Mesenchymal stem cell (in vitro differentiated cells and primary cell): ENCODE results near the gene DNAH2.

Source experiments
- DNase-seq: peaks from one replicate; pipeline ENCODE4 v3.0.0-alpha.2; 2013
- H2AFZ ChIP-seq: one replicate; pipeline ENCODE4 v1.6.1; 2013; ENCODE audit warnings: low read depth, mild to moderate bottlenecking, control low read depth, inconsistent platforms, low read length, moderate library complexity
- H2AK5ac ChIP-seq: 2 replicates; pipeline ENCODE4 v1.6.1; 2013; ENCODE audit warnings: low read length, moderate library complexity, mild to moderate bottlenecking, inconsistent platforms; ENCODE audit not compliant: severe bottlenecking
- H2BK120ac ChIP-seq: one replicate; pipeline ENCODE4 v1.6.1; 2013; ENCODE audit warnings: low read depth, mild to moderate bottlenecking, inconsistent platforms, low read length, moderate library complexity
- H2BK12ac ChIP-seq, 2 experiments: one replicate each; pipeline ENCODE4 v1.6.1; 2013; ENCODE audit warnings: inconsistent platforms in 2 of 2, low read length in 2 of 2, mild to moderate bottlenecking in 2 of 2, moderate library complexity in 2 of 2, control low read depth in 1 of 2
- H2BK15ac ChIP-seq: one replicate; pipeline ENCODE4 v1.6.1; 2013; ENCODE audit warnings: mild to moderate bottlenecking, low read depth, inconsistent platforms; ENCODE audit not compliant: poor library complexity, severe bottlenecking
- H2BK5ac ChIP-seq: 2 replicates; pipeline ENCODE4 v1.6.1; 2013; ENCODE audit warnings: low read depth, mild to moderate bottlenecking, low read length, control low read depth, inconsistent platforms; ENCODE audit not compliant: poor library complexity, severe bottlenecking
- H3K14ac ChIP-seq, 2 experiments: one replicate each; pipeline ENCODE4 v1.6.1; 2013; ENCODE audit warnings: inconsistent platforms in 2 of 2, low read length in 2 of 2, control low read depth in 1 of 2, mild to moderate bottlenecking in 1 of 2, moderate library complexity in 1 of 2
- H3K18ac ChIP-seq, 2 experiments: one replicate each; pipeline ENCODE4 v1.6.1; 2013; ENCODE audit warnings: inconsistent platforms in 2 of 2, low read length in 2 of 2, control low read depth in 1 of 2, low read depth in 1 of 2, mild to moderate bottlenecking in 1 of 2
- H3K23ac ChIP-seq, 2 experiments: one replicate each; pipeline ENCODE4 v1.6.1; 2013; ENCODE audit warnings: inconsistent platforms in 2 of 2, low read length in 2 of 2, mild to moderate bottlenecking in 2 of 2, moderate library complexity in 2 of 2, control low read depth in 1 of 2
- H3K27ac ChIP-seq: 2 replicates; pipeline ENCODE4 v1.5.1; 2013; ENCODE audit warnings: mild to moderate bottlenecking, moderate library complexity, low read length, control low read depth, inconsistent platforms; ENCODE audit not compliant: poor library complexity, severe bottlenecking
- H3K27me3 ChIP-seq, 2 experiments: 2 replicates each; pipeline versions ENCODE4 v1.6.1 to v1.7.0; 2013; ENCODE audit warnings: low read length in 2 of 2, mild to moderate bottlenecking in 2 of 2, moderate library complexity in 2 of 2, control low read depth in 1 of 2, inconsistent platforms in 1 of 2; ENCODE audit not compliant: control insufficient read depth in 1 of 2, insufficient read depth in 1 of 2
- H3K36me3 ChIP-seq, 2 experiments: 2 replicates each; pipeline versions ENCODE4 v1.6.1 to v1.7.0; 2013; ENCODE audit warnings: low read length in 2 of 2, control low read depth in 1 of 2, inconsistent platforms in 1 of 2, low read depth in 1 of 2, mild to moderate bottlenecking in 1 of 2; ENCODE audit not compliant: insufficient read depth in 2 of 2, control insufficient read depth in 1 of 2
- H3K4ac ChIP-seq, 2 experiments: one replicate each; pipeline ENCODE4 v1.6.1; 2013; ENCODE audit warnings: inconsistent platforms in 2 of 2, low read length in 2 of 2, mild to moderate bottlenecking in 2 of 2, moderate library complexity in 2 of 2, control low read depth in 1 of 2, low read depth in 1 of 2
- H3K4me1 ChIP-seq: 2 replicates; pipeline ENCODE4 v1.6.1; 2013; ENCODE audit warnings: low read depth, low read length, control low read depth; ENCODE audit not compliant: control insufficient read depth, insufficient read depth
- H3K4me2 ChIP-seq: 2 replicates; pipeline ENCODE4 v1.6.1; 2013; ENCODE audit warnings: low read length, mild to moderate bottlenecking, inconsistent platforms; ENCODE audit not compliant: poor library complexity, severe bottlenecking
- H3K4me3 ChIP-seq, 2 experiments: 2 replicates each; pipeline versions ENCODE4 v1.5.1 to v1.7.0; 2013; ENCODE audit warnings: low read length in 2 of 2, mild to moderate bottlenecking in 2 of 2, control low read depth in 1 of 2, low read depth in 1 of 2; ENCODE audit not compliant: insufficient read depth in 1 of 2
- H3K79me1 ChIP-seq: replicated peaks from 2 replicates; pipeline ENCODE4 v1.6.1; 2013; ENCODE audit warnings: mild to moderate bottlenecking, control low read depth, low read length, inconsistent platforms; ENCODE audit not compliant: poor library complexity, severe bottlenecking
- H3K9ac ChIP-seq: 2 replicates; pipeline ENCODE4 v1.7.0; 2013; ENCODE audit warnings: mild to moderate bottlenecking, low read length, moderate library complexity
- H3K9me3 ChIP-seq: 2 replicates; pipeline ENCODE4 v1.7.0; 2013; ENCODE audit warnings: mild to moderate bottlenecking, low read length; ENCODE audit not compliant: control insufficient read depth
- H4K8ac ChIP-seq: one replicate; pipeline ENCODE4 v1.6.1; 2013; ENCODE audit warnings: inconsistent platforms, mild to moderate bottlenecking, low read length, moderate library complexity
- H4K91ac ChIP-seq: one replicate; pipeline ENCODE4 v1.6.1; 2013; ENCODE audit warnings: mild to moderate bottlenecking, low read length, inconsistent platforms
- WGBS: methylation state at CpG from one replicate; pipeline ENCODE4 v1.1.7; 2013; ENCODE audit warnings: mixed read lengths; 5-methylcytosine and 5-hydroxymethylcytosine counted together

DNAH2 gene

DNA sequence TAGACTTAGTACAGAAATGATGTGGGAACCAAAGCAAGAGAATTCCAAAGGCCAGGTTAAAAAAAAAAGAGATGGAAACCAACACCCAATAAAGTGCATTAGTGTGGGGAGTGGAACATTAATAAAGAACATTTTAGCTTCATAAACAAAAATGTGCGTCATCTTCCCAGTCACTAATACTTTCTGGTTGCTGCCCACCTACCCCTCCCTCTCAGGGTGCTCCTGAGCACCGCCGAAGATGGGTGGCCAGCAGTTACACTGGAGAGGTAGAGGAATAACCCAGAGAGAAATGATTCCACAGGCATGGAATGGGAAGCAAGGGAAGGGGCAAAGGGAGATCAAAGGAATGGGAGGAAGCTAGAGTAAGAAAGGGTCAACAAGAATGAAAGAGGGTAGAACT is 165.1 kb downstream of the DNAH2 start:
- no peak for DNase-seq
- Histone ChIP-seq H4K8ac (peak overlapping the region; percentile 62), H3K36me3 (peaks cover 4 to 45% of the 10 kb centered on the region in 2 experiments), H2BK12ac (no peak overlapping the region), H3K9ac (peak overlapping the region; percentile 86), H2AFZ (no peak overlapping the region), H3K9me3 (no peaks in the 10 kb centered on the region), H3K4me3 (peak overlapping the region in 1 of 2 experiments; percentile 65), H3K79me1 (peaks cover 7% of the 10 kb centered on the region), H3K4me2 (no peak overlapping the region), H2BK5ac (no peak overlapping the region), H3K18ac (peak overlapping the region in 1 of 2 experiments; percentile 9), H2BK120ac (no peak overlapping the region), H3K14ac (no peak overlapping the region), H2AK5ac (no peak overlapping the region), H3K4me1 (peaks cover 6% of the 10 kb centered on the region), H3K27ac (no peak overlapping the region), H2BK15ac (no peak overlapping the region), H3K4ac (peak overlapping the region in 1 of 2 experiments; percentile 24), H4K91ac (no peak overlapping the region), H3K27me3 (no peaks in the 10 kb centered on the region), H3K23ac (no peak overlapping the region)
- WGBS = 89% methylated on average over 2 of the region's 3 CpGs
